Effector memory CD4-positive, alpha-beta T cell (primary cell): Measurements from ENCODE around the gene LAMC3.

Experiments
- DNase-seq, 3 donors: peaks; one replicate each; pipeline ENCODE4 v3.0.0-alpha.2; 2020
- H3K27ac ChIP-seq: 2 replicates; pipeline ENCODE4 v1.7.0; 2013; ENCODE audit warnings: mild to moderate bottlenecking, low read length, moderate library complexity; ENCODE audit not compliant: insufficient read depth, poor library complexity, severe bottlenecking
- H3K27me3 ChIP-seq: replicated peaks from 2 replicates; pipeline ENCODE4 v1.7.0; 2013; ENCODE audit warnings: mild to moderate bottlenecking, low read length; ENCODE audit not compliant: insufficient read depth, control insufficient read depth, poor library complexity, severe bottlenecking
- H3K36me3 ChIP-seq: 2 replicates; pipeline ENCODE4 v1.7.0; 2013; ENCODE audit warnings: mild to moderate bottlenecking, low read length, moderate library complexity; ENCODE audit not compliant: control insufficient read depth, insufficient read depth
- H3K4me1 ChIP-seq: 2 replicates; pipeline ENCODE4 v1.7.0; 2013; ENCODE audit warnings: low read length, mild to moderate bottlenecking; ENCODE audit not compliant: control insufficient read depth, insufficient read depth, poor library complexity, severe bottlenecking
- H3K4me3 ChIP-seq: 2 replicates; pipeline ENCODE4 v1.7.0; 2013; ENCODE audit warnings: low read length, low read depth, mild to moderate bottlenecking; ENCODE audit not compliant: insufficient read depth, poor library complexity, severe bottlenecking
- H3K9me3 ChIP-seq: 2 replicates; pipeline ENCODE4 v1.7.0; 2013; ENCODE audit warnings: mild to moderate bottlenecking, low read length, moderate library complexity; ENCODE audit not compliant: control insufficient read depth
- total RNA-seq, 3 donors: gene quantifications; one replicate each; lab custom pipeline; 2026; lab: John Stamatoyannopoulos, UW

LAMC3 gene
- 0.26 to 1.0 (median 0.97) reads per million in 3 donors for total RNA-seq

DNA sequence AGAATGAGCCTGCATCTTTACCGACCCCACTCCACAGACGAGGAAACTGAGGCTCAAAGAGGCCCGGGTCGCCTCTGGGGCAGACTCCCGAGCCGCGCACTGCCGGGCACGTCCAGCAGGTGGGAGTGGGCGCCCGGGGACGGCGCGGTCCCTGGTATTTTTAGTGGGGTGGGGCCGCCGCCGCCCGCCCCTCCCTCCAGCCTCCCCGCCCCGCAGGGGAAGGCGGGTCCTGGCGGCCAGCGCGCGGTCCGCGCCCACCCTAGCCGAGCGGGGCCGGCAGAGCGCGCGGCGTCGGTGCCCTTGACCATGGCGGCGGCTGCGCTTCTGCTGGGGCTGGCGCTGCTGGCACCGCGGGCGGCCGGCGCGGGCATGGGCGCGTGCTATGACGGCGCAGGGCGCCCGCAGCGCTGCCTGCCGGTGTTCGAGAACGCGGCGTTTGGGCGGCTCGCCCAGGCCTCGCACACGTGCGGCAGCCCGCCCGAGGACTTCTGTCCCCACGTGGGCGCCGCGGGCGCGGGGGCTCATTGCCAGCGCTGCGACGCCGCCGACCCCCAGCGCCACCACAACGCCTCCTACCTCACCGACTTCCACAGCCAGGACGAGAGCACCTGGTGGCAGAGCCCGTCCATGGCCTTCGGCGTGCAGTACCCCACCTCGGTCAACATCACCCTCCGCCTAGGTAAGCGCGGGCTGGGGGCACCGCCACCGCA, at the start of gene LAMC3:
LAMC3 (plus strand) TSS at position 266 of the 710 bp plus-strand sequence; CDS start at position 307, 41 bp downstream.
- H3K9me3 ChIP-seq = no peaks in the 10 kb centered on the region
- peaks cover 5% of the 10 kb centered on the region for H3K4me1 ChIP-seq
- no peak within 1 kb of the TSS for H3K4me3 ChIP-seq
- H3K27ac ChIP-seq = no peak within 1 kb of the TSS
- H3K27me3 ChIP-seq = peaks cover 7% of the 10 kb centered on the region
- no peak for DNase-seq
- H3K36me3 ChIP-seq = no peaks in the 10 kb centered on the region

GRCh38 chr9:130959809-130960334, 49.1 kb upstream of the LAMC3 start:
- Histone ChIP-seq H3K36me3 (no peaks in the 10 kb centered on the region), H3K9me3 (no peaks in the 10 kb centered on the region), H3K27ac (no peak overlapping the region), H3K27me3 (no peaks in the 10 kb centered on the region), H3K4me3 (no peak overlapping the region), H3K4me1 (no peaks in the 10 kb centered on the region)
- no peak for DNase-seq

- H3K27ac ChIP-seq = no peak overlapping the region
- no peaks in the 10 kb centered on the region for H3K4me1 ChIP-seq
- DNase-seq = no peak
- no peaks in the 10 kb centered on the region for H3K9me3 ChIP-seq
- no peak overlapping the region for H3K4me3 ChIP-seq
- H3K27me3 ChIP-seq = no peaks in the 10 kb centered on the region
- no peaks in the 10 kb centered on the region for H3K36me3 ChIP-seq
Observed at GRCh38 chr9:130960522-130961378, 48.2 kb upstream of the LAMC3 start.

DNA sequence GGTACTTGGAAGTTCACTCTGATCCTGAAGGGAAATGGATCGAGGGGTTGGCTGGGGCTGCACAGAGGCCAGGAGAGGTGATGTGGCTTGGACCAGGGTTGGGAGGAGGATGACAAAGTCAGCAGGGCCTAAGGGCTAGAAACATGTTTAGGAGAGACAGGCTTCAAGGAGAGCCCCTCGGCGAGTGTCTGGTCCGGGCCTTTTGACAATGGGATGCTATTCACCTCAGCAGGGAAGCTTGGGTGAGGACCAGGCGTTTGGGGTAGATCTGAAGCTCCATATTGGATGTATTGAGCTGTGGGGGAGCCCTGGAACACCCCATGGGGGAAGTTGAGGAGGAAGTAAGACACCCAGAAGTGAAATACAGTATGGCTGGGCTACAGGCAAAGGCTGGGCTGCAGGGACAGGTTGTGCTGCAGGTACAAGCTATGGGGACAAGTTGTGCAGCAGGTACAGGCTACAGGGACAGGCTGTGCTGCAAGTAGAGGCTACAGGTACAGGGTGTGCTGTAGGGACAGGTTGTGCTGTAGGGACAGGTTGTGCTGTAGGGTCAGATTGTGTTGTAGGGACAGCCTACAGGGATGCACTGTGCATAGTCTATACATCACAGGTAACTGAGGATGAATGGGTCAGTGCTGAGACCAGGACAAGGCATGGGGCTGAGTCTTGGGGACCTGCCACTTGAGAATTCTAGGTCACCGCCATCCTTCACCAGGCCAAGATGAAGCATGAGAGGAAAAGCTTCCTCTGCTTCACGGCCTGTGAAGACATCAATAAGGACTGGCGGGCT, 47.3 kb upstream of the LAMC3 start:
- Histone ChIP-seq H3K27ac (no peak overlapping the region), H3K36me3 (no peaks in the 10 kb centered on the region), H3K9me3 (no peaks in the 10 kb centered on the region), H3K27me3 (no peaks in the 10 kb centered on the region), H3K4me1 (no peaks in the 10 kb centered on the region), H3K4me3 (no peak overlapping the region)
- DNase-seq = no peak

- no peaks in the 10 kb centered on the region for H3K27me3 ChIP-seq
- no peaks in the 10 kb centered on the region for H3K4me1 ChIP-seq
- H3K9me3 ChIP-seq = no peaks in the 10 kb centered on the region
- no peak for DNase-seq
- no peak overlapping the region for H3K4me3 ChIP-seq
- no peak overlapping the region for H3K27ac ChIP-seq
- H3K36me3 ChIP-seq = no peaks in the 10 kb centered on the region
Observed at GRCh38 chr9:130962418-130963316, 46.3 kb upstream of the LAMC3 start.

DNA sequence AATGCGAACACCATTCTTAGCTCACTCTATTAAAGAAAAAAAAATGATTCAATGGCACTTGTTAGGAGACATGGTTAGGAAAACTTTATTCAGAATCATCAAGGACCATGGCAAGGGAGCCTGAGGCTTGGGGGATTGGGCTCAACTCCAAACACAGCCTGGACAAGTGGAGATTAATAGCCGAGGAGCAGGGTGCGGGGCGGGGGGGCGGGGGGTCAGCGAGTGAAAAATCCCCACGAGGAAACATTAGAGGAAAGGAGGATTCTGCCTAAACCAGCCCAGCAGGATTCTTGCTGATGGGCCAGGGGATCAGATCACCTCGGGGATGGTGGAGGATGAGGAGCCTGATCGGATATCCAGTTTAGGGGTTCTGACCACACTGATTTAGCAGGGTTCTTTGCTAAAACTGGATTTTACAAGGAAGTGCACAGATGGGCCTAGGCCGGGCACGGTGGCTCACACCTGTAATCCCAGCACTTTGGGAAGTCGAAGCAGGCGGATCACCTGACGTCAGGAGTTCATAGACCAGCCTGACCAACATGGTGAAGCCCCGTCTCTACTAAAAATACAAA, 45.6 kb upstream of the LAMC3 start:
- DNase-seq = no peak
- no peaks in the 10 kb centered on the region for H3K4me1 ChIP-seq
- no peaks in the 10 kb centered on the region for H3K9me3 ChIP-seq
- no peak overlapping the region for H3K27ac ChIP-seq
- no peaks in the 10 kb centered on the region for H3K27me3 ChIP-seq
- no peak overlapping the region for H3K4me3 ChIP-seq
- no peaks in the 10 kb centered on the region for H3K36me3 ChIP-seq

DNA sequence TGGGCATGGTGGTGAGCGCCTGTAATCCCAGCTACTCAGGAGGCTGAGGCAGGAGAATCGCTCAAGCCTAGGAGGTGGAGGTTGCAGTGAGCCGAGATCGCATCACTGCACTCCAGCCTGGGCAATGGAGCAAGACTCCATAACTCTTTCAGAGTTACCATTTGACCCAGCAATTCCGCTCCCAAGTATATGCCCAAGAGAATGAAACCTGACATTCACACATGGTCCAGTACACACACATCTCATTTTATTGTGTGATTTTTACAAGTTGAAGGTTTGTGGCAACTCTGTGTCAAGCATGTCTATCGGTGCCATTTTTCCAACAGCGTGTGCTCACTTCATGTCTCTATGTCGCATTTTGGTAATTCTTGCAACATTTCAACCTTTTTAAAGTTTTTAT, 45.1 kb upstream of the LAMC3 start:
- H3K27ac ChIP-seq = no peak overlapping the region
- H3K4me3 ChIP-seq = no peak overlapping the region
- no peaks in the 10 kb centered on the region for H3K4me1 ChIP-seq
- no peaks in the 10 kb centered on the region for H3K36me3 ChIP-seq
- H3K27me3 ChIP-seq = no peaks in the 10 kb centered on the region
- H3K9me3 ChIP-seq = no peaks in the 10 kb centered on the region
- DNase-seq = no peak

DNA sequence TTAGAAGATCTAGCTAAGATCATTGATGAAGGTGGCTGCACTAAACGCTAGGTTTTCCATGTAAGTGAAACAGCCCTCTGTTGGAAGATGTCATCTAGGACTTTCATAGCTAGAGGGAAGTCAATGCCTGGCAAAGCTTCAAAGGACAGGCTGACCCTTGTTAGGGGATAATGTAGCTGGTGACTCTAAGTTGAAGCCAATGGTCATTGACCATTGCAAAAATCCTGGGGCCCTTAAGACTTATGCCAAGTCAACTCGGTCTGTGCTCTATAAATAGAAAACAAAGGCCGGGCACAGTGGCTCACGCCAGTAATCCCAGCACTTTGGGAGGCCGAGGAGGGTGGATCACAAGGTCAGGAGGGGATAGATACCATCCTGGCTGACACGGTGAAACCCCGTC, 43.3 kb upstream of the LAMC3 start:
- Histone ChIP-seq H3K27me3 (no peaks in the 10 kb centered on the region), H3K36me3 (no peaks in the 10 kb centered on the region), H3K9me3 (no peaks in the 10 kb centered on the region), H3K27ac (no peak overlapping the region), H3K4me1 (no peaks in the 10 kb centered on the region), H3K4me3 (no peak overlapping the region)
- no peak for DNase-seq

GRCh38 chr9:130970052-130970451, 38.9 kb upstream of the LAMC3 start:
- Histone ChIP-seq H3K36me3 (no peaks in the 10 kb centered on the region), H3K27ac (no peak overlapping the region), H3K4me1 (no peaks in the 10 kb centered on the region), H3K4me3 (no peak overlapping the region), H3K9me3 (no peaks in the 10 kb centered on the region), H3K27me3 (no peaks in the 10 kb centered on the region)
- no peak for DNase-seq
